ENCODE data around the gene ABCB6.

DNA sequence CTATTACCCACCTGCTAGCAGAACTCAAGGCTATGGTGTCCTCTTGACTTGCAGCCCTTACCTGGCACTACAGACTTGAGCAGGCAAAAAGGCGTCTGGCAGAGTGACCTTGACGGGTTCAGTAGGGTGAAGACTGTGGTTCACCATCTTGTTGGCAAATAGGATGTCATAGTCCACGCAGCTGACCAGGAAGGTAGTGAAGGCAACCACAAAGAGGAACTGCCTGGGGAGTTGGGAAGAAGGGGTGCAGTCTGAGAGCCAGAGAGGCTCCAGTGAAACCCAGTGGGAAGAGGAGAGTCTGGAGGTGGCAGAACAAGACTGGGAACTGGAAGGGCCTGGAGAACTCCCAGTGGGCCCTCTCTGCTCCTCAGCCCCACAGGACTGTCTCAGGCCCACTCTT lies 6.6 kb upstream of the ABCB6 start:
- TF ChIP-seq, protein P1, sequence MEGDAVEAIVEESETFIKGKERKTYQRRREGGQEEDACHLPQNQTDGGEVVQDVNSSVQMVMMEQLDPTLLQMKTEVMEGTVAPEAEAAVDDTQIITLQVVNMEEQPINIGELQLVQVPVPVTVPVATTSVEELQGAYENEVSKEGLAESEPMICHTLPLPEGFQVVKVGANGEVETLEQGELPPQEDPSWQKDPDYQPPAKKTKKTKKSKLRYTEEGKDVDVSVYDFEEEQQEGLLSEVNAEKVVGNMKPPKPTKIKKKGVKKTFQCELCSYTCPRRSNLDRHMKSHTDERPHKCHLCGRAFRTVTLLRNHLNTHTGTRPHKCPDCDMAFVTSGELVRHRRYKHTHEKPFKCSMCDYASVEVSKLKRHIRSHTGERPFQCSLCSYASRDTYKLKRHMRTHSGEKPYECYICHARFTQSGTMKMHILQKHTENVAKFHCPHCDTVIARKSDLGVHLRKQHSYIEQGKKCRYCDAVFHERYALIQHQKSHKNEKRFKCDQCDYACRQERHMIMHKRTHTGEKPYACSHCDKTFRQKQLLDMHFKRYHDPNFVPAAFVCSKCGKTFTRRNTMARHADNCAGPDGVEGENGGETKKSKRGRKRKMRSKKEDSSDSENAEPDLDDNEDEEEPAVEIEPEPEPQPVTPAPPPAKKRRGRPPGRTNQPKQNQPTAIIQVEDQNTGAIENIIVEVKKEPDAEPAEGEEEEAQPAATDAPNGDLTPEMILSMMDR (IDR thresholded peaks at IDR 0.05 in 8 of 11, conservative IDR thresholded peaks at IDR 0.05 in 3 of 11), result no peak
- TF ChIP-seq POLR2AphosphoS5 (IDR thresholded peaks at IDR 0.05), result peak in 1 of 3 donors; percentile 61
